Measurements from ENCODE around the gene BACH2.

The BACH2 gene

DNA sequence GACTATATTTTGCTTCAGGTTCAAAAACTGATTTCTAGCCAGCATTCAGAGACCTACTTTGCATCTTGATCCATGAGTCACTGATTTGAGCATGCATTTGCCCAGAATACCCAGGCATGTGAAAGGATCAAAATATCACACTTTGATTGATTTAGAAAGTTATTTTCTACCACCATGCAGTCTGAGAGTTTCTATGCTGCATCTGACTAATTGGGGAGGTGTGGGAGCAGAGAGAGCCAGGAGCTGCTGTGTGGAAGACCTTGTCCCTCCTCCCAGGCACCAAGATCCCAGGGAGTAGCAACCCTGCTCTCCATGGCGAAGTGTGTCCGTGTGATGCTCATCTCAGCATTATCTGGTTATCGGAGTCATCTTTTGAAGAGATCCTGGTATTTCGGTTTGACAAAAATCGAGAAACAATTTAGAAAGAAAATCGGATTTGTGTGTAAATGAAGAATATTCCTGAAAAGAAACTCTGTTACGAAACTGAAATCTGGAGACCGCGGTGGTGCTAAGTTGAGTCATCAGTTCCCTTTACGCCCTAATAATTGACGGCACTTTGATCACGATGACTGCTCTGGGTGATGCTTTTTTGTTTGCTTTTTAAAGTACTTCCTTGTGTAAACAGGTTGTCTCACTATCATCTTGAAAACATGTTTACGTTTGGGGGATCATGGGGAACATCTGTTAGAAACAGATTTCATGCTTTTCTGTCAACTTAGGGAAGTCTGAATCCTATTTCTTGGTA lies 193.4 kb downstream of the BACH2 start:
- Histone ChIP-seq H4K20me1 (ENCODE audit: control insufficient read depth, insufficient read depth, low read depth, low read length) (peaks cover 64% of the 10 kb centered on the region), H3K4me1 (ENCODE audit: control insufficient read depth, low read length) (peaks cover 97% of the 10 kb centered on the region)

DNA sequence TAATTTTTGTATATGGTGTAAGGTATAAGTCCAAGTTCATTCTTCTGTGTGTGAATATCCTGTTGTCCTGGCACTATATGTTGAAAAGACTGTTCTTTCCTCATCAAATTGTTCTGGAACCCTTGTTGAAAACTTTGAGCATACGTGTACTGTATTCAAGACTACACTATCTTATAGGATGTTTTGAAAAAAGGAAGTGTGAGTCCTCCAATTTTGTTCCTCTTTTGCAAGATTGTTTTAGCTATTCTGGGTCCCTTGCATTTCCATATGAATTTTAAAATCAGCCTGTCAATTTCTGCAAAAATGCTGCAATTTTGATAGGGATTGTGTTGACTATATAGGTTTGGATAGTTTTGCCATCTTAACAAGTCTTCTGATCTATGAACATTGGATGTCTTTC lies 195.2 kb downstream of the BACH2 start:
- Histone ChIP-seq H4K20me1 (ENCODE audit: control insufficient read depth, insufficient read depth, low read depth, low read length) (peaks cover 75% of the 10 kb centered on the region), H3K79me2 (ENCODE audit: control insufficient read depth, low read length) (peaks cover 96% of the 10 kb centered on the region), H3K27me3 (ENCODE audit: control insufficient read depth, low read length) (no peaks in the 10 kb centered on the region), H3K4me3 (ENCODE audit: low read length) (no peak overlapping the region), H3K4me1 (ENCODE audit: control insufficient read depth, low read length) (peaks cover 96% of the 10 kb centered on the region), H3F3A (ENCODE audit: control insufficient read depth, insufficient read depth) (peaks cover 57% of the 10 kb centered on the region), H3K9me3 (ENCODE audit: control insufficient read depth, insufficient read depth, low read length) (no peaks in the 10 kb centered on the region), H3K36me3 (ENCODE audit: control insufficient read depth, low read length) (peaks cover 95% of the 10 kb centered on the region), H3K27ac (ENCODE audit: low read depth, low read length) (peak overlapping the region; percentile 39), H3K4me2 (ENCODE audit: low read length) (peak overlapping the region; percentile 42), H3K9me2 (replicated peaks; ENCODE audit: control insufficient read depth, low read length) (no peaks in the 10 kb centered on the region)
- TF ChIP-seq EZH2phosphoT487 (IDR thresholded peaks at IDR 0.05; ENCODE audit: borderline replicate concordance, low read length) = no peak
- TF ChIP-seq, protein P1, sequence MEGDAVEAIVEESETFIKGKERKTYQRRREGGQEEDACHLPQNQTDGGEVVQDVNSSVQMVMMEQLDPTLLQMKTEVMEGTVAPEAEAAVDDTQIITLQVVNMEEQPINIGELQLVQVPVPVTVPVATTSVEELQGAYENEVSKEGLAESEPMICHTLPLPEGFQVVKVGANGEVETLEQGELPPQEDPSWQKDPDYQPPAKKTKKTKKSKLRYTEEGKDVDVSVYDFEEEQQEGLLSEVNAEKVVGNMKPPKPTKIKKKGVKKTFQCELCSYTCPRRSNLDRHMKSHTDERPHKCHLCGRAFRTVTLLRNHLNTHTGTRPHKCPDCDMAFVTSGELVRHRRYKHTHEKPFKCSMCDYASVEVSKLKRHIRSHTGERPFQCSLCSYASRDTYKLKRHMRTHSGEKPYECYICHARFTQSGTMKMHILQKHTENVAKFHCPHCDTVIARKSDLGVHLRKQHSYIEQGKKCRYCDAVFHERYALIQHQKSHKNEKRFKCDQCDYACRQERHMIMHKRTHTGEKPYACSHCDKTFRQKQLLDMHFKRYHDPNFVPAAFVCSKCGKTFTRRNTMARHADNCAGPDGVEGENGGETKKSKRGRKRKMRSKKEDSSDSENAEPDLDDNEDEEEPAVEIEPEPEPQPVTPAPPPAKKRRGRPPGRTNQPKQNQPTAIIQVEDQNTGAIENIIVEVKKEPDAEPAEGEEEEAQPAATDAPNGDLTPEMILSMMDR (IDR thresholded peaks at IDR 0.05; ENCODE audit: low read depth, low read length, poor library complexity, severe bottlenecking) = no peak

More for the DNA sequence above, 193.4 kb downstream of the BACH2 start:
- Histone ChIP-seq H3K79me2 (ENCODE audit: control insufficient read depth, low read length) (peaks cover 96% of the 10 kb centered on the region), H3K9me3 (ENCODE audit: control insufficient read depth, insufficient read depth, low read length) (no peaks in the 10 kb centered on the region), H3K27me3 (ENCODE audit: control insufficient read depth, low read length) (no peaks in the 10 kb centered on the region), H3K36me3 (ENCODE audit: control insufficient read depth, low read length) (peaks cover 90% of the 10 kb centered on the region), H3K27ac (ENCODE audit: low read depth, low read length) (peak overlapping the region; percentile 9; the same call in 1 of the 2 replicates), H3K4me2 (ENCODE audit: low read length) (peak overlapping the region; percentile 37), H3K9me2 (replicated peaks; ENCODE audit: control insufficient read depth, low read length) (no peaks in the 10 kb centered on the region), H3F3A (ENCODE audit: control insufficient read depth, insufficient read depth) (peaks cover 64% of the 10 kb centered on the region), H3K4me3 (ENCODE audit: low read length) (peak overlapping the region; percentile 18; the same call in 1 of the 2 replicates)
- no peak for TF ChIP-seq EZH2phosphoT487 (IDR thresholded peaks at IDR 0.05; ENCODE audit: borderline replicate concordance, low read length)
- TF ChIP-seq, protein P1 (IDR thresholded peaks at IDR 0.05; ENCODE audit: low read depth, low read length, poor library complexity, severe bottlenecking) = no peak

DNA sequence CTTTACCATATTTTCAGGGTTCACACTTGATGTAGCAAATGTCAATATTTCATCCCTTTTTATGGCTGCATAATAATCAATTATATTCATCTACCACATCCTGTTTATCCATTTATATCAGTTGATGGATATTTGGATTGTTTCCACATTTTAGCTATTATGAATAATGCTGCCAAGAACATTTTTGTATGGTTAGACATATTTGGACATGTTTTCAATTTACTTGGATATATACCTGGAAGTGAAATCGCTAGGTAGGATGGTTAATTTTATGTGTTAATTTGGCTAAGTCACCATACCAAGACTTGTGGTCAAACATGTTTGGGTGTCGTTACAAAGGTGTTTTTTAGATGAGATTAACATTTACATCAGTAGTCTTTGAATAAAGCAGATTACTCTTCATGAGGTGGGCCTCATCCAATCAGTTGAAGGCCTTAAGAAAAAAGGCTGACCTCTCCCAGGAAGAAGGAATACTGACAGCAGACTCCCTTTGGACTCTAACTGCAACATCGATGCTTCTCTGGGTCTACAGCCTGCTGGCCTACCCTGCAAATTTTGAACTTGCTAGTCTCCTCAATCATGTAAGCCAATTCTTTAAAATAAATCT lies 196.5 kb downstream of the BACH2 start:
- TF ChIP-seq, protein P1 (IDR thresholded peaks at IDR 0.05; ENCODE audit: low read depth, low read length, poor library complexity, severe bottlenecking) = no peak
- TF ChIP-seq EZH2phosphoT487 (IDR thresholded peaks at IDR 0.05; ENCODE audit: borderline replicate concordance, low read length) = no peak
- Histone ChIP-seq H3K27me3 (ENCODE audit: control insufficient read depth, low read length) (no peaks in the 10 kb centered on the region), H3K9me2 (replicated peaks; ENCODE audit: control insufficient read depth, low read length) (no peaks in the 10 kb centered on the region), H3K4me3 (ENCODE audit: low read length) (no peak overlapping the region), H3K4me1 (ENCODE audit: control insufficient read depth, low read length) (peaks cover 96% of the 10 kb centered on the region), H4K20me1 (ENCODE audit: control insufficient read depth, insufficient read depth, low read depth, low read length) (peaks cover 72% of the 10 kb centered on the region), H3F3A (ENCODE audit: control insufficient read depth, insufficient read depth) (peaks cover 49% of the 10 kb centered on the region), H3K36me3 (ENCODE audit: control insufficient read depth, low read length) (peaks cover 95% of the 10 kb centered on the region), H3K79me2 (ENCODE audit: control insufficient read depth, low read length) (peaks cover 96% of the 10 kb centered on the region), H3K9me3 (ENCODE audit: control insufficient read depth, insufficient read depth, low read length) (no peaks in the 10 kb centered on the region), H3K27ac (ENCODE audit: low read depth, low read length) (peak overlapping the region; percentile 5; the same call in 1 of the 2 replicates), H3K4me2 (ENCODE audit: low read length) (0 out of 2 replicates have a peak overlapping the region, but pooled peaks have one; percentile 1)
